ENCODE measurements around the gene SLC38A11.

SLC38A11 gene

DNA sequence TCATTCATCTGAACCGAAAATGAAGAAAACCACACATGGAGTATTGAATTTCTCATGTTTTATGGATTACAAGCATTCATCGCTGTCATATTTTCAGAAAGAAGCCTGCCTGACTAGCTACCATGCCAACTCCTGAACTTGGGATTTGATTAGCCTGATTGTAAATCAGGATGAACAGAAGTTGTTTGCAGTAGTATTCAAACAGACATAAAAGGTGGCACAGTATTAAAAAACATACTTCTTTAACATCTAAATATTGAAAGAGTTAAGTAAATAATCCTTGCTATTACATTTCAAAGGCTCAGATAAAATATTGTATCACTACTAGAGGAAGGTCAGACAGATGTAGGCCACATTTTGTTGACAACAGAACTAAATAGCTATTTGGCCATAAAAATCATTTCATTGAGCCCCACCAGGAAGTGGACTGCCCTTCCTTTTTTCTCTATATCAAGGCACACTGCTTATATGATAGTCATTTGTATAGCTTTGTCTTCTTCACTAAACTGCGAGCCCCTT is 21.6 kb downstream of the SLC38A11 start:
- H3K4me3 ChIP-seq (ENCODE audit: low read depth, low read length), result no peak overlapping the region
- H3K9ac ChIP-seq (ENCODE audit: low read depth, low read length), result no peak overlapping the region
- no peaks in the 10 kb centered on the region for H3K27me3 ChIP-seq (ENCODE audit: control insufficient read depth, insufficient read depth, low read length)
- H3K4me1 ChIP-seq (ENCODE audit: control insufficient read depth, insufficient read depth, low read length), result no peaks in the 10 kb centered on the region
- H3K9me3 ChIP-seq (ENCODE audit: control insufficient read depth, insufficient read depth, low read length), result no peaks in the 10 kb centered on the region
- H3K36me3 ChIP-seq (ENCODE audit: control insufficient read depth, insufficient read depth, low read length), result no peaks in the 10 kb centered on the region

- Histone ChIP-seq H3K27me3 (ENCODE audit: control insufficient read depth, insufficient read depth, low read length) (no peaks in the 10 kb centered on the region), H3K36me3 (ENCODE audit: control insufficient read depth, insufficient read depth, low read length) (no peaks in the 10 kb centered on the region), H3K4me1 (ENCODE audit: control insufficient read depth, insufficient read depth, low read length) (no peaks in the 10 kb centered on the region), H3K4me3 (ENCODE audit: low read depth, low read length) (no peak overlapping the region), H3K9ac (ENCODE audit: low read depth, low read length) (no peak overlapping the region), H3K9me3 (ENCODE audit: control insufficient read depth, insufficient read depth, low read length) (no peaks in the 10 kb centered on the region)
Observed at GRCh38 chr2:164932377-164932776, 22.9 kb downstream of the SLC38A11 start.

DNA sequence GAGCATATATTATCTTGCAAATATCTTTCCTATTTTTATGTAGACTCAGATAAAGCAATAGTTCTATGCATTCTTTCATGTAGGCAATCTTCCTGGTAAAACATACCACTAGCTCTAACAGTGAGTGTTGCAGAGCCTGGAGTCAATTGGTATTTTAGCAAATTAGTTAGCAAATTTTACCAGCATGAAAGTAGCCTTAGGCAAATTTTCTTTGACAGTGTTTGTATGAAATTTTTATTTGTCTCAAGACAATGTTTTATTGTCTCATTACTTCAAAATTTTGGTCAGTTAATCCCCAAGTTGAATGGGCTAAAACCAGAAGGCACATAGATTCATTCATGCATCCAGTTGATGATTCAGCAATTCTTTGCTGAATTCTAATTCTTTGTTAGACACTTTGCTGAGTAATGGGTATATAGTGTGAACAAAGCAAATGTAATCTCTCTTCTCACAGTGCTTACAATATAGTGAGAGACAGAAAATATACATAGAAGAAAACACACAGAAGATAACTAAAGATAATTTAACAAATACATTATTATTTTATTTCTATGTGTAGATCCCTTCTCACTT is 27.1 kb downstream of the SLC38A11 start:
- Histone ChIP-seq H3K9me3 (ENCODE audit: control insufficient read depth, insufficient read depth, low read length) (no peaks in the 10 kb centered on the region), H3K4me3 (ENCODE audit: low read depth, low read length) (no peak overlapping the region), H3K36me3 (ENCODE audit: control insufficient read depth, insufficient read depth, low read length) (no peaks in the 10 kb centered on the region), H3K4me1 (ENCODE audit: control insufficient read depth, insufficient read depth, low read length) (no peaks in the 10 kb centered on the region), H3K27me3 (ENCODE audit: control insufficient read depth, insufficient read depth, low read length) (no peaks in the 10 kb centered on the region), H3K9ac (ENCODE audit: low read depth, low read length) (no peak overlapping the region)

DNA sequence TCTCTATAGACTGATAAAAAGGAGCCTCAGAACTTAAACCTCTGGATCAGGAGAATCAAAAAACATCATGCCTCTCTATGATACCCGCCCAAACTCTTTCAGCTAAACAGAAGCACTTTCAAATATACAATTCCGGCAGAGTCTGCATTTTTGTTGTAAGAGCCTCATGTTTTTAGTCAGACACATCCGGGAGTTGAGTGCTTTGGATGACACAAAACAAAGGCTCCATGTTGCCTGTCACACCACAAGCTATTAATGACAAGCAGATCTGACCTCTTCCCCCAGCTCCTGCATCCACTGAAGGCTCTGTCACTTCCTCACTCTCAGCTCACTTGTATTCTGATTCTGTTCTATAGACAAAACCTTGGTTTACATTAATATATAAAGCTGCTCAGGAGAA is 33.2 kb downstream of the SLC38A11 start:
- Histone ChIP-seq H3K36me3 (ENCODE audit: control insufficient read depth, insufficient read depth, low read length) (no peaks in the 10 kb centered on the region), H3K4me3 (ENCODE audit: low read depth, low read length) (no peak overlapping the region), H3K4me1 (ENCODE audit: control insufficient read depth, insufficient read depth, low read length) (no peaks in the 10 kb centered on the region), H3K9ac (ENCODE audit: low read depth, low read length) (no peak overlapping the region), H3K27me3 (ENCODE audit: control insufficient read depth, insufficient read depth, low read length) (no peaks in the 10 kb centered on the region), H3K9me3 (ENCODE audit: control insufficient read depth, insufficient read depth, low read length) (no peaks in the 10 kb centered on the region)

GRCh38 chr2:164920430-164920829 is 34.9 kb downstream of the SLC38A11 start:
- H3K27me3 ChIP-seq (ENCODE audit: control insufficient read depth, insufficient read depth, low read length), result no peaks in the 10 kb centered on the region
- no peak overlapping the region for H3K4me3 ChIP-seq (ENCODE audit: low read depth, low read length)
- no peak overlapping the region for H3K9ac ChIP-seq (ENCODE audit: low read depth, low read length)
- H3K9me3 ChIP-seq (ENCODE audit: control insufficient read depth, insufficient read depth, low read length), result no peaks in the 10 kb centered on the region
- no peaks in the 10 kb centered on the region for H3K4me1 ChIP-seq (ENCODE audit: control insufficient read depth, insufficient read depth, low read length)
- H3K36me3 ChIP-seq (ENCODE audit: control insufficient read depth, insufficient read depth, low read length), result no peaks in the 10 kb centered on the region

- Histone ChIP-seq H3K4me3 (ENCODE audit: low read depth, low read length) (no peak overlapping the region), H3K36me3 (ENCODE audit: control insufficient read depth, insufficient read depth, low read length) (no peaks in the 10 kb centered on the region), H3K9ac (ENCODE audit: low read depth, low read length) (no peak overlapping the region), H3K4me1 (ENCODE audit: control insufficient read depth, insufficient read depth, low read length) (peaks cover 18% of the 10 kb centered on the region), H3K9me3 (ENCODE audit: control insufficient read depth, insufficient read depth, low read length) (no peaks in the 10 kb centered on the region), H3K27me3 (ENCODE audit: control insufficient read depth, insufficient read depth, low read length) (no peaks in the 10 kb centered on the region)
Observed at GRCh38 chr2:164917296-164917903, 37.9 kb downstream of the SLC38A11 start.

GRCh38 chr2:164915566-164915965 is 39.8 kb downstream of the SLC38A11 start:
- Histone ChIP-seq H3K9me3 (ENCODE audit: control insufficient read depth, insufficient read depth, low read length) (no peaks in the 10 kb centered on the region), H3K36me3 (ENCODE audit: control insufficient read depth, insufficient read depth, low read length) (no peaks in the 10 kb centered on the region), H3K4me3 (ENCODE audit: low read depth, low read length) (no peak overlapping the region), H3K4me1 (ENCODE audit: control insufficient read depth, insufficient read depth, low read length) (peaks cover 20% of the 10 kb centered on the region), H3K9ac (ENCODE audit: low read depth, low read length) (no peak overlapping the region), H3K27me3 (ENCODE audit: control insufficient read depth, insufficient read depth, low read length) (no peaks in the 10 kb centered on the region)

DNA sequence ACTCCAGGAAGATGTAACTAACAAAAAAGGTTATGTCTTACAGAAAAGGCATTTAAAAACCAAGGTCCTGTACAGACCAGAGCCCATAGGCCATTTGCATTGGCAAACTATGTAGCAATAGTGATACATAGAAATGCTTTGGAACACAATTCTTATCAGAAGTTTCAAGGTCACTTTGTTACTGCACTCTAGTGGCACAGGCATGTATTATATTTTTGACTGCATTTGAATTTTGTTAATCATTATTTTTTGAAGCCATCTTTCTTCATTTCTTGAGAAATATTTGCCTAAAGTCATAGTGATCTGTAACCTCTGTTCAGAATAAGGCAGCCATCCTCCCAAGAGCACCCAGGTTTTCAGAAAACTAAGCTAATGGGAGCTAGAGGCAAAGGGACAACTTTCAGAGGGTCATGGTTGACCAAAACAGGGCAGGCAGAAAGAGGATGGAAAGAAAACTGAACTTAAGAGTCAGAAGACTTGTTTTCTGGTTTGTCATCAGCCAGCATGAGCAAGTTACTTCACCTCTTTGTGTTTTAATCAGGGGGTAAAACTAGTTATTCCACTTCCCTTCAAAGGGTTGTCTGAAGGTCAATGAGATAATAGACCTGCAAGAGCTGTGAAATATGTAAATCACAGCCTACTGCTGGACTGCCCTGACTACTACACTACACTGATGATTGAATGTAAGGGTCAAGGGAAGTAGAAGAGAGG is 41.5 kb downstream of the SLC38A11 start:
- H3K9me3 ChIP-seq (ENCODE audit: control insufficient read depth, insufficient read depth, low read length), result no peaks in the 10 kb centered on the region
- H3K27me3 ChIP-seq (ENCODE audit: control insufficient read depth, insufficient read depth, low read length), result no peaks in the 10 kb centered on the region
- no peak overlapping the region for H3K4me3 ChIP-seq (ENCODE audit: low read depth, low read length)
- peaks cover 20% of the 10 kb centered on the region for H3K4me1 ChIP-seq (ENCODE audit: control insufficient read depth, insufficient read depth, low read length)
- no peak overlapping the region for H3K9ac ChIP-seq (ENCODE audit: low read depth, low read length)
- H3K36me3 ChIP-seq (ENCODE audit: control insufficient read depth, insufficient read depth, low read length), result no peaks in the 10 kb centered on the region

DNA sequence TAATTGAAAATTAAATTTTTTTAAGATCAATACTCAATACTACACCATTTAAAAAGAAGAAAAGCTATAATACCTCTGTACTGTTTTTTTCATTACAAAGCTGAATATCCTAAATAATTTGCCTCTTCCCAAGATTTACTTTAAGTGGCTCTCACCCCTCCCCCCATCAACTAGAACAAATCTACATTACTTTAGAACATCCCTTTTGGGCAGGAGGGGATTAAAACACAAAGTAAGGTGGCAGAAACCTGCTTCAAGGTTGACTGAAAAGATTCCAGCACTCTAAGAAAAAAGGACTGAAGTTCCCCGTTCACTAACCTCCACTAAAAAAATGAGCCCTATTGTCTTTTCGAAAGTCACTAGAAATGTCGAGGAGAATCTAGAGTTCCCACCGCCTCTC is 42.3 kb downstream of the SLC38A11 start:
- Histone ChIP-seq H3K27me3 (ENCODE audit: control insufficient read depth, insufficient read depth, low read length) (no peaks in the 10 kb centered on the region), H3K9me3 (ENCODE audit: control insufficient read depth, insufficient read depth, low read length) (no peaks in the 10 kb centered on the region), H3K36me3 (ENCODE audit: control insufficient read depth, insufficient read depth, low read length) (no peaks in the 10 kb centered on the region), H3K9ac (ENCODE audit: low read depth, low read length) (no peak overlapping the region), H3K4me1 (ENCODE audit: control insufficient read depth, insufficient read depth, low read length) (peaks cover 20% of the 10 kb centered on the region), H3K4me3 (ENCODE audit: low read depth, low read length) (no peak overlapping the region)

DNA sequence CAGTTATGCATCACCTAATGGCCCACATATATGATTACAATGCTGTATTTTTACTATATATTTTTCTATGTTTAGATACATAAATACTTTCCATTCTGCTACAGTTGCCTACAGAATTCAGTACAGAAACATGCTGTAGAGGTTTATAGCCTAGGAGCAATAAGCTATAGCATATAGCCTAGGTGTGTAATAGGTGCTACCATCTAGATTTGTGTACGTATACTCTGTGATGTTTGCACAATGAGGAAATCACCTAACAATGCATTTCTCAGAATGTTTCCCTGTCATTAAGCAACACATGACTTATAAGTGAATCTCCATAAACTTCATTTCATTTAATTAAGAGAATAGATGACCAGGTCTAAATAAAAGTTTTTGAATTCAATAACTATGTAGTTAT is 43.5 kb downstream of the SLC38A11 start:
- Histone ChIP-seq H3K4me3 (ENCODE audit: low read depth, low read length) (no peak overlapping the region), H3K9ac (ENCODE audit: low read depth, low read length) (no peak overlapping the region), H3K9me3 (ENCODE audit: control insufficient read depth, insufficient read depth, low read length) (no peaks in the 10 kb centered on the region), H3K27me3 (ENCODE audit: control insufficient read depth, insufficient read depth, low read length) (no peaks in the 10 kb centered on the region), H3K4me1 (ENCODE audit: control insufficient read depth, insufficient read depth, low read length) (peaks cover 20% of the 10 kb centered on the region), H3K36me3 (ENCODE audit: control insufficient read depth, insufficient read depth, low read length) (no peaks in the 10 kb centered on the region)

DNA sequence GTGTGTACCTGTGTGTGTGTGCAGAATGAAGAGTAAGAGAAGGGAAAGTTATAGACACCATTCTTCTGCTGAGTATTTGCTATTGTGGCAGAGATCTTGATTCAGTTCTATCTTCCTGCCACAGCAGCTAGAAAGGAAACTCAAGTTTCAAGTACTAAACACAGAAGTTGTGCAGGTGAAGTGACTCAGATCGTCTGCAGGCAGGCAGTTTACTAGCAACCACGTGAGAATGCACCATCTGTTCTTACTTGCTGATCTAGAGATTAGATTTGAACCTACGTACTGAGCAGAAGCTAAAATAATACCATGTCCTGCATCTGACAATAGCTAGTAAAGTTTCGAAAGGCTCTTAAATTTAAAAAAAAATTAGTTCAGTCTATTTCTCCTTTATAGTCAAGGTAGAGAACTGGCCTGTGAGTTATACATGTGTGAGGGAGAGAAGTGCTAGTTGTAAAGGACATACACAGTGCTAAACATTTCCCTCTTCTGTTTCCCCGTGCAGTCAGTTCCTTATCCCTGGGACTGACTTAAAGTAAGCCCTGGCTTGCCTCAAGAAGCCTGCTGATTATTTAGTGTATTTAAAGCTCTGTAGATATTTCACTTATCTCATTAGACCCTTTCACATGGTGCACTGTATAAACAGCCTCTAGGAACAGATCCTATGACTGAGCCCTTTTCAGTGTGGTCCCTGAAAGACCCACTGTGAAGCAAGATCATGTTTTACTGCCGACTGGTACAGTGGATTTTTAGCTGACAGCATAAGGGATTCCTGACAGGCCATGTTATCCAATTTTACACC is 45.0 kb downstream of the SLC38A11 start:
- Histone ChIP-seq H3K9ac (ENCODE audit: low read depth, low read length) (no peak overlapping the region), H3K4me1 (ENCODE audit: control insufficient read depth, insufficient read depth, low read length) (peaks cover 20% of the 10 kb centered on the region), H3K4me3 (ENCODE audit: low read depth, low read length) (no peak overlapping the region), H3K36me3 (ENCODE audit: control insufficient read depth, insufficient read depth, low read length) (no peaks in the 10 kb centered on the region), H3K9me3 (ENCODE audit: control insufficient read depth, insufficient read depth, low read length) (no peaks in the 10 kb centered on the region), H3K27me3 (ENCODE audit: control insufficient read depth, insufficient read depth, low read length) (no peaks in the 10 kb centered on the region)
